CD4-positive, alpha-beta T cell treated with Interleukin-4 for 1 hour (primary cell): ENCODE data around the gene RGS14.
"Not testable (repeated sequence)": the region's sequence is repeated elsewhere in the genome, so short reads cannot be mapped to it uniquely, and the experiment has no call there.

ENCODE experiments used
- DNase-seq, 2 donors: peaks; one replicate each; pipeline ENCODE4 v3.0.0-alpha.2; 2020 to 2022

The RGS14 gene

DNA sequence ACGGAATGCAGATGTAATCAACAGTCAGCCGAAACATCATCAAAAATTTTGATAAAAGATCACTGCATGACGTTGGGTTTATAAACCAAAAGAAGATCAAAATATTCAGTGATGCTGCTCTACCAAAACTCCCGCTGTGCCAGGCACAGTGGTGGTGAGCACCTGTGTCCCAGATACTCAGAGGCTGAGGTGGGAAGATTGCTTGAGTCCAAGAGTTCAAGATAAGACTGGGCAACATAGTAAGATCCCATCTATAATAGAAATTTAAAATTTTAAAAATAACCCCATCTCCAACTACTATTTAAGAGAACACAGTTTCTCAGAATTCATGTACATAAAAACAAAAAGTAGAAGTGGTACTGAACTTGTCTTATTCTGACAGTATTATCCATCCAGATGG is 10.0 kb upstream of the RGS14 start:
- no peak for DNase-seq

DNA sequence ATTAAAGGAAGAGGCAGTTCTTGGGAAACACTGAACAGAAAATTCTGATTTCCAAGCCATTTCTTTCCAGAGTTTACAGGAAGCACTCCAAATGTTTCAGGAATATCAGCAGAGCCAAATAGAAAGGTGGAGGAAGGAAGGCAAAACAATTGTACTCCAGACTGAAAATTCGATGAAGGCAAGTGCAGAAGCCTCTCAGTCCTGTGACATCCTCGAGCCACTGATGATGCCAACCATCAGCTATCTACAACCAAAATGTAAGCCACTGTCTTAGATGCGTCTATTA is 8.4 kb upstream of the RGS14 start:
- DNase-seq: no peak

DNA sequence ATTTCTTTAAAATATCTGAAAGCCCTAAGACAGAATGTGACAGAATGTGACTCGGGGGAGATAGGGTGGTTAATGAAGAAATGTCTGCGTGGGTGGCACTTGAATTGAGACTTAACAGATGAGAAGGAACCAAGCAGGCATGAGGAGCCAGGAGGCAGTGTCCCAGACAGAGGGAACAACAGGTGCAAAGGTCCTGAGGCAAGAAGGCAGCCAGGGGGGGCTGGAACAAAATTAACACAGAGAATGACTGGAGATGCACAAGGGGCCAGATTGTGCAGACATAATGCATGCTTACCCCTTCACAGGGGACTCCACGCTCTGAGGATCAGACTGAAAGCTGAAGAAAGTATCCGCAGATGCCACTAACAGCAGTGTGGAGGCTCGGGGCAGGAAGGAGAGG is 8.0 kb upstream of the RGS14 start:
- DNase-seq: no peak

DNA sequence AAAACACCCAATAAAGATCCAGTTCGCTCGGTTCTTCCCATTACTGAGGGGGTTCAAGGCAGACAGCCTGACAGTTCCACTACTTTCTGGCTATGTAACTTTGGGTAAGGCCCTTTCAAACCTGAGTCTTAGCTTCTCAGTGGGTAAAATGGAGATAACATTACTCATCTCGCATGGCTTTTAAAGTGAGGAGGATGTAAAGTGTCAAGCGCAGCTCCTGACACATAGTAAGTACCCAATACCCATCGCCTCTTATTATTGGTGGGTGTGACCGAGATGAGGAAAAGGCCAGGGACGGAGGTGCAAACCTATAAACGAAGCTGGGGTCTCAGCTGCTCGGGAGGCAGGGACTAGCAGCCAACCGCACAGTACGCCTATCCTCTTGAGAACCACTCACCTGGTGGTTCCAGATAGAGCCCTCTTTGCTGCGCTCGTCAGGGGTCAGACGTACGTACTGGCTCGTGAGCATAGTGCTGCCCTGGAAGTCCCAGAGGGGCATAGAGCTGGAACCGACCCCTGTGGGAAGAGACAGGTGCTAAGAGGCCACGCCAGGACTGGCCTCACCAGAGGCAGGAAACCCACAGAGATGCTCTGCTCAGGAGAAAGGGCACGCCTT is 6.8 kb upstream of the RGS14 start:
- no peak for DNase-seq

DNA sequence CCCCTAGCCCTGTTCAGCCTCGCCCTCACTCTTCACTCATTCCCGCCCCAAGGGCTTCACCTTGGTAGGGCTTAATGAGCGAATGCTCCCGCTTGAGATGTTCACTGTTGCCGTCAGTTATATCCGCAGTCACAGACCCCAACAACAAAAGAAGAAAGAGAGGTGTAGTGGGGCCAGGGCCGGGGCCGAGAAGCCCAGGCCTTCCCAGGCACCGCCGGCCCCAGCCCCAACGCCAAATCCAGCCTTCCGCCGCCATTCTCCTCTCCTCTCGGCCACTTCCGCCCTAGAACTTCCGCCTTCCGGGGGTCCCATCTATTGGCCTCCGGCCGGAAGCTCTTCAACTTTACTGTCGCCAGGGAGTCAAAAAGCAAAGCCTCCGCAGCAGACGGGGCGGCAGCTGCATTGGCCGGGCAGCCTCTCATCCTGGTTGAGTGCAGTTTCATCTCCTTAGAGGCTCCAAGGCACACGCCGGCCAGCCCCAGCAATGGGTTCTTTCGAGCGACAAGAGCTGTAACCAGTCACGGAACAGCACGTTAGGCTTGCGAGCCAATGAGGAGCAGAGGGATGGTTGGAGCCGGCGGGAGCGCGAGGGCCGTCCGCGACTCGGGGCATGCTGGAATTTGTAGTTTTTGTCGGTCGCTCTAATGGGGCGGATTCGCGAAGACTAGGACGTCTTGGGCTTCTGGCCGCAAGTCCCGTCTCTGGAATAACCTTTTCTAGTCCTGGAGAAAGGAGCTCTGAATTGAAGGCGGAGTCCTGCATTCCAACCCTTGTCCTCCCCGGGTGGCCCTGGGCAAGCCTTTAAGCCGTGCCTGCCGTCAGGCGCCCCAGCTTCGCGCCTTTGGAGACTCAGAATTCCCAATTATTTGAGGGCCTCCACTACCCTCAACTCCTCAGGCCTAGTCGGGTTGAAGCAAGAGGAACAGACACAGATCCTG is 6.1 kb upstream of the RGS14 start, which contains the start of gene LMAN2:
Gene LMAN2 (minus strand): TSS at position 277 of the 938 bp plus-strand sequence. CDS start 21 bp downstream, at position 256.
- peak; percentile 93 to 95 for DNase-seq

DNA sequence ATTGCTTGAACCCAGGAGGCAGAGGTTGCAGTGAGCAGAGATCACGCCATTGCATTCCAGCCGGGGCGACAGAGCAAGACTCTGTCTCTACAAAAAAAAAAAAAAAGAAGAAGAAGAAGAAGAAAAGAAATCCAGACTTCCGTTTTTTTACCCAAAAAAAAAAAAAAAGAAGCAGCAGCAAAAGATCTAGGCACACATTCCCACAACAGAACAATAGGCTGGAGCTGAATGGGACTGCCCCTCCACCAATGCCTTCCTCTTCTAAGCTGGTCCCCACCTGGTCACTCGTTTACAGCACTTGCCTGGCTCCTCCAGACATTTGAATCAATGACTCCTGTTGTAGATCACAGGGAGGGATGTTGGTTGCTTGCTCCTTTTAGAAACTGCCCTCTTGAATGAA is 4.6 kb upstream of the RGS14 start:
- no peak for DNase-seq

DNA sequence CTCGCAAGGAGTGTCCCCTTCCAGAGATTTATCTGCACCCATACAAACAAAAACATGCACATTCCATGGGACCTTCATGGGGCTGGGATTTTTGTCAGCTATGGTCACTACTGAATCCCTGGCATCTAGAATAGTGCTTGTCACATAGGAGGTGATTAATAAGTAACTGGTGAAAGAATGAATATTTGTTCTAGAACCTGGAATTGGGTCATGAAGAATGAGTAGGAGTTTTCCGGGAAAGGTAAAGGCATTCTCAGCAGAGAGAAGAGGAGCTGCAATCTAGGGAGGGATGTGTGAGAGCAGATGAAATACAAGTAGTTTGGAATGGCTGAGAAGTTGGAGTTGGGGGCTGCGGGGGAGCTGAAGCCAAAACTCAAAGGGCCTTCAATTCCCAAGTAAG is 3.5 kb upstream of the RGS14 start:
- DNase-seq: no peak

DNA sequence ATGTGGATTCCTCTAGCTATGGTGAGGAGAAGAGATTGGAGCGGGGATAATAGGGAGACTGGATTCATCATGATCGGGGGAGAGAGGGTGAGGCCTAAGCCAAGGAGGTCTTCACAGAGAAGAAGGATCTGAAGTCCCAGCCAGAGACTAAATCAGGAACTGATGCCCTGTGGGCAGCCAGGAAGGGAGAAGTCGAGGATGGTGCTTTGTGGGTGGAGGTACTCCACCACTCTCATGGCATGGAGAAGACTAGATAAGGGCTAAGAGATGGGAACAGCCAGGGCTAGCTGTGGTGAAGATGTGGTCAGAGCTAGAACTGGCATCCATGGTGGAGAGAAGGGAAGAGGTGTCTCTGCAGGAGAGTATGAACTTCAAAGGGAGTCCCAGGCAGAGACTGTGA is 3.0 kb upstream of the RGS14 start:
- no peak for DNase-seq

DNA sequence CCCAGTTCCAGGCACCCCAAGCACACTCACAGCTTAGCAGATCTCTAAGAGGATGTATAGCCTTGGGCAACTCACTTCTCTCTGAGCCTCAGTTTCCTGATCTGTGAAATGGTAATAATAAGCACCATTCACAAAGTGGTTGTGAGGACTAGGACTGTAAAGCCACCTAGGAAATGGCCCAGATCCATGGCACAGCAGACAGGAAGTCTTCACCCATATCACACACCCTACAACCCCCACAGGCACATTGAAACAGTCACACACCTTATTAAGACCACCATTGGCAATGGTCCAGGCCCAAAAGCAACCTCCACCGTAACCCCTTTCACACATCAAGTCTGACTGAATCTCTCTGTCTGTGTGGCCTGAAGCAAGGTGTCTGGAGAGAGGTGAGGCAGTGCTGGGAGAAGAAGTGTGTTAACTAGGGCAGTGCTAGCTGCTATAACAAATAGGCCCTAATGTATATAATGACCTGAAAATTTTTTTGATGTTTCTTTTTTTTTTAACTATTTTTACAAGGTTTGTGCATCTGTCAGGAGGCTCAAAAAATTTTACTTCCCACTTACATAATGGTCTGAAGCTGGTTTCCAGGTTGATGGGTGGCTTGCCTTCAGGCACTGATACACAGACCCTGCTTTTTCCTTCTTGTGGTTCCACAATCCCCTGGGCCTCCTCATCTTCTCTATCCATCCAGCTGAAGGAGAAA is 2.4 kb upstream of the RGS14 start:
- no peak for DNase-seq

DNA sequence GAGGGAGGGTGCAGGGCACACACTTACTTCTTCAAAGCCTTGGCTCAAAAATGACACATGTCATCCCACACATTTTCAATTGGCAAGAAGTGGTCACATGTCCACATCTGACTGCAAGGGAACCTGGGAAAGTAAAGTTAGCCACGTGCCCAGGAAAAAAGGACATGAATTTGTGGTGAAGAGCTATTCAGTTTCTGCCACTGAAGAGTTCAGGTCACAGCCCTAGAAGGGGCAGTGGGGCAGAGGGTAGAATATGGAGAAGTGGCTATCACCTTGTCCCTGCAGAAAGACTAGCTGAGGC is 1.9 kb upstream of the RGS14 start:
- DNase-seq: no peak

DNA sequence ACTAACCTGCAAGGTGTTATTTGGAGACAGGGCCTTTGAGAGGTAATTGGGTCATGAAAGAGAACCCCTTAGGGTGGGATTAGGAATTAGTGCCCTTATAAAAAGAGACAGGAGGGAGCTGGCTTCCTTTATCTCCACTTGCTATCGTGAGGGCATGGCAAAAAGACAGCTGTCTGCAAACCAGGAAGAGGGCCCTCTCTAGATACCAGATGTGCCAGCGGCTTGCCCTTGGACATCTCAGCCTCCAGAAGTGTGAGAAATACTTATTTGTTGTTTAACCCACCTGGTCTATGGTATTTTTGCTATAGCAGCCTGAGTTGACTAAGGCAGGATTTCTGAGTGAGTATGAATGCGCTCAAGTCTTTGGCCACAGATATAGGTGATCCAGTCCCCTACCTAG is 978 bp upstream of the RGS14 start:
- DNase-seq: no peak

DNA sequence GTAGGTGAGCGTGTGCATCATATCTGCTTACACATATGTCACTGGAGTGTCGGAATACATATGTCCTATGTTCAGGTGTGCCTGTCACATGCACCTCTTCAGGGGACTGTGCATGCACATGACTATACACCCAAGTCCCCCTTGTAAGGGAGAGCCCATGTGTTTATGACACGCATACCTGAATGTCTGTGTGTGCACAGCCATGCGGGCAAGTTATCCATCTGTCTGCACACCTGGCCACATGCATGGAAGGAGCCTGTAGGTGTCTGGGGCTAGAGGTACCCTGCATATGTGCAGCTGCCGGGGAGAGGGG is 622 bp upstream of the RGS14 start:
- DNase-seq: no peak

DNA sequence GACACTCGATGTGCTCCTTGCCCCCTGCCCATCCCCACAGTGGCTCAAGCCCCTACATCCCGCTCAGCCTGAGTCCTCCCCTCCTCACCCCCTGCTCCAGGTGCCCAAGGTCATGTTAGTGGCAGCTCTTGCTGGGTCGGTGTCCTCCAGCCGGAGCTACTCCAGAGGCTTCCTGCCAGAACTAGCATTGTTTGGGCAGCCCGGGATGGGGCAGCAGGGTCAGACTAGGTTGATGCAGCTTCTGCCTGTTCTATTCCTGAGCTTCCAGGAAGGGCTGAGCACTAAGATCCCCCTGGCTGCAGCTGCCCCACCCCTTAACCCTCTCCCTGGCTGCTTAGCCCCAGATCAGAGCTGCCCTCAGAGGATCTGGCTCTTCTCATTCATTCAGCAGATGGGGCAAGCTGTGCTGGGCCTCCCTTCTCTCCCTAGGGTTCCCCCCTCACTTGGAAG is 671 bp downstream of the RGS14 start:
- no peak for DNase-seq

DNA sequence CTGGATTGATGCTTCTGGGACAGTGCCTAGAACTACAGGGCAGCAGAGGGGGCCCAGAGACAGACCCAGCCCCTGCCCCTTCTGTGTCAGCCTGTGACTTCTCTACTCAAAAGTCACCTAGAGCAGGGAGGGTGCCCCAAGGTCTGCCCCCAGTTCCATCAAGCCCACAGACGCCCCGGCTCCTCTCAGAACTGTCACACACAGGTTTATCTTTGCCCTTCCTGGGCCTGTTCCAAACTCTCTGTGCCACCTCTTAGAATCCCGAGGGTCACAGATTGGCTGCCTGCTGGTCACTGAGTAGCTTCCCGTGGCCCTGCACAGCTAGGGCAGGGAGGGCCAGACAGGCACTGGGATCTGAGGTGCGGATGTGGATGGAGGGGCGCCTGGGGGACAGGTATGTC is 1.7 kb downstream of the RGS14 start:
- DNase-seq: no peak

DNA sequence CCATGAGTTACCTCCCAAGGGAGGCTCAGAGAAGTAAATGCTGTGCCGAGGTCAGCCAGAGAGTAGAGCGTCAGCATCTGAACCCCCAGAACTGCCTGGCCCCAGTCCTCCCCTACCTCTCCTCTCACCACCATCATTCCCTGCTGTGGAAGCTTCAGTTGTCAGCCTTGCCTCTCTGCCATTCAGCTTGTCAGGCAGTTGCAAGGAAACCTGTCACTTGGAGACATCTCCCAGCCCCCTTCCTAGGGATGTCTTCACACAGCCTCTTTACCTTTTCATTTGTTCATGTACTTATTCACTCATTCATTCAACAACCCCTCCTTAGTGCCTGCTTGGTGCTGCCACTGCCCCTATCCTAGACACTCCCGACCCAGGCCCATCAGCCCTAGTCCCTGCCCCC is 2.1 kb downstream of the RGS14 start:
- DNase-seq: no peak

DNA sequence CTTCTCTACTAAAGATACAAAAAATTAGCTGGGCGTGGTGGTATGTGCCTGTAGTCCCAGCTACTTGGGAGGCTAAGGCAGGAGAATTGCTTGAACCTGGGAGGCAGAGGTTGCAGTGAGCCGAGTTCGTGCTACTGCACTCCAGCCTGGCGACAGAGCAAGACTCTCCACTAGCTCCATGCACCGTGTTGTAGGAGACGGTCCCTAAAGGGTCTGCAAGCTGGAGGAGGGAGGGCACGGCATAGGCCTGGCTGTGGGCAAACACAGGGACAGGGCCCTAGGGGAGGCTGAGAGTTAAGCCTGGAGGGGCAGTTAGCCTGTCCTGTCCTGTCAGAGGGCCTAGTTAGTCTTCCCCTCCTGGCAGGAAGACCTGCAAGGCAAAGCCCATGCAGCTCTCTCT is 3.0 kb downstream of the RGS14 start:
- not testable (repeated sequence) for DNase-seq

DNA sequence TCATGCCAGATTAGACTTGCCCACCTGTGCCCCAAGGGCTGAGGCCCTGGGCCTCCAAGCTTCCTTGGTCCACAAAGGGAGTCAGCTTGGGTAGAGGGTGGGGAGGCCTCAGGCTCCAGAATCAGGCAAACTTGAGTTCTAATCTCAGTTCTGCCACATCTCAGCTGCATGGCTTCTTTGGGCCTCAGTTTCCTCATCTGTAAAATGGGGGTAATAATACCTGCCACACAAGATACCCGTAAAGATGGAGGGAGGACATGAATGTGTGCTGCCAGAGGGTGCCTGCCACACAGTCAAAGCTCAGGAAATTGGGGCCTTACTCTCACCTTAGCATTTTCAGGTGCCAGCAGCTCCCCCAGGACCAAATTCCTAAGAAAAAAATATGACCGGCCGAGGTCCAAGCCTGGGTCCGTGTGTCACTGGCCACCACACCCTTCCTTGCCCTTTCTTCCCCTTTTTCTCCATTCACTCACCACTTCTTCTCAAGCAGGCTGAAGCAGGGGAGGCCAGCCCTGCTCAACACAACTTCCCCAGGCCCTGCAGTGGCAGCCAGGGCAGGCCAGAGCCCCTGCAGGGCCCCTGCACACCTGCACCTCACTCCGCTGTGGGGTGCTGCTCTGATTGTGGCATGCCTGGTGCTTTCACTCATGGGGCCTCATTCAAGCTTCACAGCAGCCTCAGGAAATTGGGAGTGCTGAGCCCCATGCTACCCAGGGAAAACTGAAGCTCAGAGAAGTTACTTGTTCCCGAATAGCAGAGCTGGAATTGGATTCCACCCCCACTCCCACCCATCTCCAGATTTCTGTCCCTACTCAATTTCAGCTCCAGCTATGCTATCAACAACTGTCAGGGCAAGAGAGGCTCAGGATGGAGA is 3.9 kb downstream of the RGS14 start:
- DNase-seq: peak in 1 of 2 donors; percentile 49

DNA sequence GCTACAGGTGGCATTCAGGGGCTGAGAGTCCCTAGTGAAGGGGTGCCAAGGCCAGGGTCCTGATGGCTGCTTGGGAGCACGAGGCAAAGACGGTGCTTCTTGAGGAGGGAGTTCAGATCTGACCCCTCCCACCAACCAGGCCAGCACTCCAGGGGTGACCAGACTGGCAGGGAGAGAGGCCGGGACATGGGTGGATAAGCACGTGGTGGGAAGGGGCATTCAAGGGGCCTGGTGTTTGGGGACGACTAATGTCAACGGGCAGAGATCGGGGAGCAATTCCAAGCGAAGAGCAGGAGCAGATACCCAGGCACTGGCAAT is 4.5 kb downstream of the RGS14 start:
- DNase-seq: no peak

DNA sequence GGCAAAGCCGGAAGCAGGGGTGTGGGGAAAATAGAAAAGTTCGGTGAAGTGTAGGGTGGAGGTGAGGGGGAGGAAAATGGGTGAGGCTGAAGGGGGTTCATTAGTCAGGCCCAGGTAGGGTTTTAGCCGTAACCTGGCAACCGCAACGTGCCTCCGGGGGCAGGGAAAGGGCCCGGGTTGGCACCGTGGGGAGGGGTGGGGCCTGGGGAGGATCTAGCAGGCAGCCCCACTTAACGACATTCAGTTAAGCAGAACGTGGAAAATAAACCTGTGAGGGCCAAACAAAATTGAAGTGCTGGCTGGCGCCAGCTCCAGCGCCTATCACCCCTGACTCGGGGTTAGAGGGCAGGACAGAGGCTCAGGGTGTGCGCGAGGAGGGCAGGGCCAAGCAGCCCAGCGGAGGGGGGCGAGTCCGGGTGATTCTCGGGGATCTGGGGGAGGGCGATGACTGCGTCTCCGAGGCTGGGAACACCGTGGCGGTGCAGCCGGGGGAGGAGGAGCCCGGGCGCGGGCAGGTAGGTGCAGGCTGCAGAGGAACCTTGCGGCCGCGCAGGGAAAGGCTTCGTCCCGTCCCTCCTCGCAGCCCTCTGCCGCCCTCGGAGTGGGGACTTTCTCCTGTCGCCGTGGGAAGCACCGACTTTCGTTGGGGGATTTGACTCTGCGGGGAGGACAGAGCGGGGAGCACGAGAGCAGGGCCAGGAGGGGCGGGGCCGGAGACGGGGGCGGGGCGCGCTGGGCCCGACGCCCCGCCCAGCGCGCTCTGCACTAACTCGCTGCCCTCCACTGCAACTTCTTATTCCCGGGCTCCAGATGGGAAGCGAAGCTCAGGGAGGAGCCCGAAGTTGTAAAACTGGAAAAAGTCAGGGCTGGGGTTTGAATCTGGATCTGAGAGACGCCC is 5.1 kb downstream of the RGS14 start:
- DNase-seq: peak; percentile 71 to 82

DNA sequence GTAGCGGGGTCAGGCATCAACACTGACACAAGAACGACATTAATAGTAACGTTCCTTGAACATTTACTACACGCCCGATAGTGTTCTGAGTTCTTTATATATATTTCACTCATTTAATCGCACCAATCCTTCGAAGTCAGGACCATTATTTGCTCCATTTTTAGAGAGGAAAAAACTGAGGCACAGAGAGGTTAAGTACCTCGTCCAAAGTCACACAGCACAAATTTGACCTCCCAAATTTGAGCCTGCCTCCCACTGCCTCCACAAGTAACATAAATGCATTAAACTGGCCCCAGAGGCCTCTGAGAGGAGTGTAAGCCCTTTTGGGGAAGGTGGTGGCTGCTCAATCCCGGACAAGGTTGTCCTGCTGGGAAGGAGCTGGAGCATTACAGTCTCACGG is 5.8 kb downstream of the RGS14 start:
- DNase-seq: no peak

DNA sequence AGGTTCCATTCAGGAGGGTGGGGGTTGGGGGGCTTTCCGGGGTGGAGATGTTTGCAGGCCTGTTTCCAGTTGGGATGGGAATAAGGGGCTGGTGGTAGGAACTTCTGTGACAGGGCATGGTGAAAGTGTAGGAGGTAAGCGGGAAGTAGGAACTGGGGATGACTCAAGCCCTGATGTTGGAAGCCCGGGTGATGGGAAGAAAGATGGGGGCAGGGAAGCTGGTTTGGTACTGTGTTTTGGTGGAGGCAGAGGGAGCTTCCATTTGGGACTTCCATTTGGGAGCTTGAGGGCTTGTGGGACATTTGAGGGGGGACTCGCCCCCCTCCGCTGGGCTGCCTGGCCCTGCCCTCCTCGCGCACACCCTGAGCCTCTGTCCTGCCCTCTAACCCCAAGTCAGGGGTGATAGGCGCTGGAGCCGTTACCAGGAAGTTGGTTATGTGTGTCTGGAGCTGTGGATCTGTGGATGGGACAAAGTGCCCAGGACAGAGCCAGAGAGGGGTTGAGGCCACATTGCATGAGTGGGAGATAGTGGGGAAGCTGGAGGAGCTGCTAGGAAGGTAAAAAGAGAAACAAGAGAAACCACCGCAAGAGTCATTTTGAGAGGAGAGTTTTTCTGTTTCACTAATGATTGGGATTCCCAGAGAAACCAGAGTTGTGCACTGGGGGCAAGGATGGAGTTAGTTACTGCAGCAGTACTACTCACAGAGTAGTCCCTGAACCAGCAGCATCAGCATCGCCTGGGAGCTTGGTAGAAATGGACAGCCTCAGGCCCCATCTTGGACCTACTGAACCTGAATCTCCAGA is 6.6 kb downstream of the RGS14 start:
- no peak for DNase-seq
